Hair follicular keratinocyte (primary cell): Measurements from ENCODE around the gene FOXQ1. TPM values are rescaled to one million over a fixed set of nuclear protein-coding genes. Genes with fewer than 3 reads are reported as not detected.

Experiments
- total RNA-seq: library from RNA; depleted of rRNA; stranded (reverse); fragments of >200 nt; gene quantifications from 2 replicates; pipeline ENCODE4 v1.2.3, GENCODE V29; 2015

FOXQ1 gene
- 4.5 and 6.0 TPM in 2 replicates for total RNA-seq

GRCh38 chr6:1311400-1312202 is at the start of gene FOXQ1:
TSS of gene FOXQ1 (plus strand) at chr6:1312098. CDS start at chr6:1312705, 607 bp downstream.

Other genes with a start within 250 kb of the FOXQ1 start
- gene FOXF2, start 77.5 kb downstream of the FOXQ1 start, total RNA-seq: 0.49 TPM in 1 of 2 replicates, not detected in the other